Measurements from ENCODE around the gene MIGA1.

MIGA1 gene

GRCh38 chr1:77830946-77831345 is 51.5 kb downstream of the MIGA1 start:
- Histone ChIP-seq H2AK5ac (ENCODE audit: low read length) (no peak overlapping the region), H3K36me3 (ENCODE audit: control insufficient read depth, insufficient read depth, low read length) (no peaks in the 10 kb centered on the region), H3K79me2 (ENCODE audit: control insufficient read depth, insufficient read depth, low read length) (no peaks in the 10 kb centered on the region), H3K79me1 (ENCODE audit: low read length) (no peaks in the 10 kb centered on the region), H2BK5ac (ENCODE audit: low read length) (no peak overlapping the region), H4K5ac (ENCODE audit: low read length) (no peak overlapping the region), H2BK15ac (replicated peaks; ENCODE audit: low read depth) (no peak overlapping the region), H3K27ac (ENCODE audit: low read depth, low read length) (no peak overlapping the region), H3K18ac (ENCODE audit: low read length) (no peak overlapping the region), H3K27me3 (ENCODE audit: insufficient read depth, low read length, poor library complexity) (no peaks in the 10 kb centered on the region), H4K8ac (ENCODE audit: low read depth, low read length) (no peak overlapping the region), H3K56ac (ENCODE audit: low read length) (no peak overlapping the region), H3K9ac (ENCODE audit: low read length) (no peak overlapping the region), H3K4me1 (ENCODE audit: control insufficient read depth, low read depth, low read length) (no peaks in the 10 kb centered on the region), H3K23ac (ENCODE audit: low read length) (no peak overlapping the region), H3K4me2 (ENCODE audit: low read length) (no peak overlapping the region), H3K4me3 (ENCODE audit: low read length) (no peak overlapping the region), H2BK120ac (ENCODE audit: low read depth, low read length) (no peak overlapping the region), H3K4ac (ENCODE audit: low read depth, low read length) (no peak overlapping the region)
- no peak for DNase-seq
- no CpG with 5 or more reads among the region's 3 CpGs for WGBS (ENCODE audit: extremely low coverage, insufficient coverage, low lambda C conversion rate)

GRCh38 chr1:77831566-77831965 is 52.1 kb downstream of the MIGA1 start:
- no peaks in the 10 kb centered on the region for H3K79me1 ChIP-seq (ENCODE audit: low read length)
- no peak overlapping the region for H2BK5ac ChIP-seq (ENCODE audit: low read length)
- no peak overlapping the region for H2AK5ac ChIP-seq (ENCODE audit: low read length)
- no peaks in the 10 kb centered on the region for H3K4me1 ChIP-seq (ENCODE audit: control insufficient read depth, low read depth, low read length)
- no peaks in the 10 kb centered on the region for H3K27me3 ChIP-seq (ENCODE audit: insufficient read depth, low read length, poor library complexity)
- H3K4ac ChIP-seq (ENCODE audit: low read depth, low read length): no peak overlapping the region
- no peak overlapping the region for H4K8ac ChIP-seq (ENCODE audit: low read depth, low read length)
- no CpG with 5 or more reads among the region's 4 CpGs for WGBS (ENCODE audit: extremely low coverage, insufficient coverage, low lambda C conversion rate)
- no peak overlapping the region for H3K9ac ChIP-seq (ENCODE audit: low read length)
- H3K56ac ChIP-seq (ENCODE audit: low read length): no peak overlapping the region
- no peak overlapping the region for H3K4me3 ChIP-seq (ENCODE audit: low read length)
- no peaks in the 10 kb centered on the region for H3K79me2 ChIP-seq (ENCODE audit: control insufficient read depth, insufficient read depth, low read length)
- no peak overlapping the region for H2BK120ac ChIP-seq (ENCODE audit: low read depth, low read length)
- H2BK15ac ChIP-seq (replicated peaks; ENCODE audit: low read depth): no peak overlapping the region
- H3K4me2 ChIP-seq (ENCODE audit: low read length): no peak overlapping the region
- H3K18ac ChIP-seq (ENCODE audit: low read length): no peak overlapping the region
- H3K36me3 ChIP-seq (ENCODE audit: control insufficient read depth, insufficient read depth, low read length): no peaks in the 10 kb centered on the region
- H4K5ac ChIP-seq (ENCODE audit: low read length): no peak overlapping the region
- no peak overlapping the region for H3K27ac ChIP-seq (ENCODE audit: low read depth, low read length)
- DNase-seq: no peak
- H3K23ac ChIP-seq (ENCODE audit: low read length): no peak overlapping the region

GRCh38 chr1:77831976-77832711 is 52.7 kb downstream of the MIGA1 start:
- Histone ChIP-seq H3K18ac (ENCODE audit: low read length) (no peak overlapping the region), H3K27me3 (ENCODE audit: insufficient read depth, low read length, poor library complexity) (no peaks in the 10 kb centered on the region), H4K8ac (ENCODE audit: low read depth, low read length) (no peak overlapping the region), H3K56ac (ENCODE audit: low read length) (no peak overlapping the region), H3K4me2 (ENCODE audit: low read length) (no peak overlapping the region), H3K27ac (ENCODE audit: low read depth, low read length) (no peak overlapping the region), H3K79me2 (ENCODE audit: control insufficient read depth, insufficient read depth, low read length) (no peaks in the 10 kb centered on the region), H3K79me1 (ENCODE audit: low read length) (no peaks in the 10 kb centered on the region), H3K4ac (ENCODE audit: low read depth, low read length) (no peak overlapping the region), H2BK15ac (replicated peaks; ENCODE audit: low read depth) (no peak overlapping the region), H2BK120ac (ENCODE audit: low read depth, low read length) (no peak overlapping the region), H3K9ac (ENCODE audit: low read length) (no peak overlapping the region), H2AK5ac (ENCODE audit: low read length) (no peak overlapping the region), H4K5ac (ENCODE audit: low read length) (no peak overlapping the region), H3K4me3 (ENCODE audit: low read length) (no peak overlapping the region), H3K4me1 (ENCODE audit: control insufficient read depth, low read depth, low read length) (no peaks in the 10 kb centered on the region), H3K23ac (ENCODE audit: low read length) (no peak overlapping the region), H2BK5ac (ENCODE audit: low read length) (no peak overlapping the region), H3K36me3 (ENCODE audit: control insufficient read depth, insufficient read depth, low read length) (no peaks in the 10 kb centered on the region)
- DNase-seq: no peak
- no CpG with 5 or more reads among the region's 2 CpGs for WGBS (ENCODE audit: extremely low coverage, insufficient coverage, low lambda C conversion rate)

GRCh38 chr1:77832901-77833300 is 53.5 kb downstream of the MIGA1 start:
- Histone ChIP-seq H3K27ac (ENCODE audit: low read depth, low read length) (no peak overlapping the region), H3K23ac (ENCODE audit: low read length) (no peak overlapping the region), H3K79me1 (ENCODE audit: low read length) (no peaks in the 10 kb centered on the region), H3K79me2 (ENCODE audit: control insufficient read depth, insufficient read depth, low read length) (no peaks in the 10 kb centered on the region), H2BK5ac (ENCODE audit: low read length) (no peak overlapping the region), H2BK15ac (replicated peaks; ENCODE audit: low read depth) (no peak overlapping the region), H3K4me1 (ENCODE audit: control insufficient read depth, low read depth, low read length) (no peaks in the 10 kb centered on the region), H2BK120ac (ENCODE audit: low read depth, low read length) (no peak overlapping the region), H3K9ac (ENCODE audit: low read length) (no peak overlapping the region), H2AK5ac (ENCODE audit: low read length) (no peak overlapping the region), H3K4me3 (ENCODE audit: low read length) (no peak overlapping the region), H3K27me3 (ENCODE audit: insufficient read depth, low read length, poor library complexity) (no peaks in the 10 kb centered on the region), H3K56ac (ENCODE audit: low read length) (no peak overlapping the region), H4K5ac (ENCODE audit: low read length) (no peak overlapping the region), H4K8ac (ENCODE audit: low read depth, low read length) (no peak overlapping the region), H3K4ac (ENCODE audit: low read depth, low read length) (no peak overlapping the region), H3K36me3 (ENCODE audit: control insufficient read depth, insufficient read depth, low read length) (no peaks in the 10 kb centered on the region), H3K4me2 (ENCODE audit: low read length) (no peak overlapping the region), H3K18ac (ENCODE audit: low read length) (no peak overlapping the region)
- no peak for DNase-seq

- H3K36me3 ChIP-seq (ENCODE audit: control insufficient read depth, insufficient read depth, low read length): no peaks in the 10 kb centered on the region
- no peak overlapping the region for H4K8ac ChIP-seq (ENCODE audit: low read depth, low read length)
- no peak overlapping the region for H2AK5ac ChIP-seq (ENCODE audit: low read length)
- no CpG with 5 or more reads among the region's 3 CpGs for WGBS (ENCODE audit: extremely low coverage, insufficient coverage, low lambda C conversion rate)
- H3K23ac ChIP-seq (ENCODE audit: low read length): no peak overlapping the region
- no peaks in the 10 kb centered on the region for H3K27me3 ChIP-seq (ENCODE audit: insufficient read depth, low read length, poor library complexity)
- H3K79me1 ChIP-seq (ENCODE audit: low read length): no peaks in the 10 kb centered on the region
- no peak overlapping the region for H2BK15ac ChIP-seq (replicated peaks; ENCODE audit: low read depth)
- no peak overlapping the region for H3K18ac ChIP-seq (ENCODE audit: low read length)
- no peak overlapping the region for H3K4me3 ChIP-seq (ENCODE audit: low read length)
- no peaks in the 10 kb centered on the region for H3K4me1 ChIP-seq (ENCODE audit: control insufficient read depth, low read depth, low read length)
- H3K79me2 ChIP-seq (ENCODE audit: control insufficient read depth, insufficient read depth, low read length): no peaks in the 10 kb centered on the region
- no peak overlapping the region for H2BK5ac ChIP-seq (ENCODE audit: low read length)
- H2BK120ac ChIP-seq (ENCODE audit: low read depth, low read length): no peak overlapping the region
- H3K9ac ChIP-seq (ENCODE audit: low read length): no peak overlapping the region
- no peak overlapping the region for H3K4me2 ChIP-seq (ENCODE audit: low read length)
- no peak overlapping the region for H3K4ac ChIP-seq (ENCODE audit: low read depth, low read length)
- H3K56ac ChIP-seq (ENCODE audit: low read length): no peak overlapping the region
- DNase-seq: no peak
- H3K27ac ChIP-seq (ENCODE audit: low read depth, low read length): no peak overlapping the region
- no peak overlapping the region for H4K5ac ChIP-seq (ENCODE audit: low read length)
These were observed 54.2 kb downstream of the MIGA1 start for GRCh38 chr1:77833521-77834100.

Data from mesendoderm (in vitro differentiated cells).